Caco-2 (cell line): ENCODE results near the gene LYPD5. TPM values are rescaled to one million over a fixed set of nuclear protein-coding genes. Genes with fewer than 3 reads are reported as not detected.

ENCODE experiments used
- BruUV-seq: library from RNA; stranded (reverse); fragments of 400-500 nt; replicated peaks from 2 replicates; lab custom pipeline; 2021; lab: Mats Ljungman, UMichigan
- CTCF ChIA-PET: fragments of 300-600 bp; sonication (Branson Sonifier 250); formaldehyde crosslinking; loops from one replicate; lab custom pipeline; 2022; ENCODE audit warnings: antibody characterized with exemption; lab: Charles Lee
- POLR2A ChIA-PET: fragments of 300-600 bp; sonication (Branson Sonifier 250); formaldehyde crosslinking; loops from one replicate; lab custom pipeline; 2022; ENCODE audit warnings: antibody characterized with exemption; lab: Charles Lee
- DNase-seq, 2 experiments: peaks; one replicate each; pipeline versions ENCODE4 v3.0.0 to v3.0.0-alpha.2; 2020 to 2022
- H3K27me3 ChIP-seq: replicated peaks from 2 replicates; pipeline ENCODE4 v1.6.0; 2011; ENCODE audit warnings: low read length; ENCODE audit not compliant: control insufficient read depth, insufficient read depth
- H3K36me3 ChIP-seq: 2 replicates; pipeline ENCODE4 v1.5.1; 2011; ENCODE audit warnings: low read length; ENCODE audit not compliant: control insufficient read depth, insufficient read depth
- H3K4me1 ChIP-seq: fragments of 250-450 bp; sonication (Bioruptor Pico); 2 replicates; pipeline ENCODE4 v1.5.1; 2020; ENCODE audit warnings: mild to moderate bottlenecking
- H3K4me3 ChIP-seq: 2 replicates; pipeline ENCODE4 v1.5.1; 2011; ENCODE audit warnings: low read depth, mild to moderate bottlenecking, control low read depth, low read length
- H3K9me3 ChIP-seq: fragments of 250-450 bp; sonication (Bioruptor Pico); 2 replicates; pipeline ENCODE4 v1.5.1; 2020; ENCODE audit warnings: mild to moderate bottlenecking, moderate library complexity
- H3K27ac Mint-ChIP-seq: one replicate; pipeline ENCODE4 v1.8.0; 2022; ENCODE audit warnings: mixed read lengths; ENCODE audit not compliant: unreplicated experiment
- H3K27me3 Mint-ChIP-seq: one replicate; pipeline ENCODE4 v1.8.0; 2022; ENCODE audit warnings: mixed read lengths; ENCODE audit not compliant: insufficient read depth, unreplicated experiment
- H3K36me3 Mint-ChIP-seq: one replicate; pipeline ENCODE4 v1.8.0; 2022; ENCODE audit warnings: mild to moderate bottlenecking, mixed read lengths; ENCODE audit not compliant: insufficient read depth, unreplicated experiment
- H3K4me1 Mint-ChIP-seq: one replicate; pipeline ENCODE4 v1.8.0; 2022; ENCODE audit warnings: low read depth, mixed read lengths; ENCODE audit not compliant: unreplicated experiment
- H3K4me3 Mint-ChIP-seq: one replicate; pipeline ENCODE4 v1.8.0; 2022; ENCODE audit warnings: mild to moderate bottlenecking, moderate library complexity, mixed read lengths; ENCODE audit not compliant: unreplicated experiment
- H3K9me3 Mint-ChIP-seq: one replicate; pipeline ENCODE4 v1.8.0; 2022; ENCODE audit warnings: mixed read lengths; ENCODE audit not compliant: unreplicated experiment
- CTCF ChIP-seq, 2 experiments: fragments of 200-600 bp in 1 of 2; IDR thresholded peaks; 1 replicate in 1 of 2; 2 replicates in 1 of 2; pipeline versions ENCODE4 v1.5.1 to v1.8.0; 2011 to 2022; ENCODE audit warnings: antibody characterized with exemption in 1 of 2, control low read depth in 1 of 2, inconsistent platforms in 1 of 2, low read depth in 1 of 2, low read length in 1 of 2, mild to moderate bottlenecking in 1 of 2, moderate library complexity in 1 of 2; ENCODE audit not compliant: insufficient read depth in 1 of 2, severe bottlenecking in 1 of 2, unreplicated experiment in 1 of 2
- intact Hi-C: fragments of 100-400 bp; cut with micrococcal nuclease; formaldehyde crosslinking; loops from one replicate; pipeline ENCODE4 v1.10.0; 2022; ENCODE audit not compliant: unreplicated experiment
- total RNA-seq: library from RNA; stranded (reverse); gene quantifications from 2 replicates; pipeline ENCODE4 v1.2.3, GENCODE V29; 2022

LYPD5 gene
- total RNA-seq, 1 experiment from 2014 or later, result 0.95 TPM

- no peak overlapping the region for H3K4me3 ChIP-seq
- Mint-ChIP-seq H3K36me3 (peaks cover 5% of the 10 kb centered on the region), H3K27ac (no peak overlapping the region), H3K4me3 (no peak overlapping the region), H3K4me1 (peaks cover 7% of the 10 kb centered on the region), H3K9me3 (no peaks in the 10 kb centered on the region), H3K27me3 (no peaks in the 10 kb centered on the region)
- H3K27me3 ChIP-seq, result no peaks in the 10 kb centered on the region
- BruUV-seq, result no TSS peak
- POLR2A ChIA-PET, result no interaction called here
- no peaks in the 10 kb centered on the region for H3K36me3 ChIP-seq
- H3K9me3 ChIP-seq, result no peaks in the 10 kb centered on the region
- no peak for TF ChIP-seq CTCF (IDR thresholded peaks at IDR 0.05; ENCODE audit: insufficient read depth in 1 of 2, low read depth in 1 of 2, low read length in 1 of 2, severe bottlenecking in 1 of 2, unreplicated experiment in 1 of 2)
- no peak for DNase-seq
- intact Hi-C loops, result no loop called here
- H3K4me1 ChIP-seq, result no peaks in the 10 kb centered on the region
- CTCF ChIA-PET, result no interaction called here
Observed at GRCh38 chr19:43774103-43774939, 27.9 kb downstream of the LYPD5 start.

GRCh38 chr19:43773725-43774102, 28.5 kb downstream of the LYPD5 start:
- no peak for DNase-seq
- POLR2A ChIA-PET, result no interaction called here
- no peaks in the 10 kb centered on the region for H3K9me3 Mint-ChIP-seq
- peaks cover 5% of the 10 kb centered on the region for H3K36me3 Mint-ChIP-seq
- Histone ChIP-seq H3K4me1 (no peaks in the 10 kb centered on the region), H3K4me3 (no peak overlapping the region), H3K36me3 (no peaks in the 10 kb centered on the region), H3K9me3 (no peaks in the 10 kb centered on the region), H3K27me3 (no peaks in the 10 kb centered on the region)
- no TSS peak for BruUV-seq
- H3K4me1 Mint-ChIP-seq, result peaks cover 6% of the 10 kb centered on the region
- no peak for TF ChIP-seq CTCF (IDR thresholded peaks at IDR 0.05; ENCODE audit: insufficient read depth in 1 of 2, low read depth in 1 of 2, low read length in 1 of 2, severe bottlenecking in 1 of 2, unreplicated experiment in 1 of 2)
- CTCF ChIA-PET, result no interaction called here
- no peak overlapping the region for H3K27ac Mint-ChIP-seq
- H3K4me3 Mint-ChIP-seq, result no peak overlapping the region
- intact Hi-C loops, result no loop called here
- no peaks in the 10 kb centered on the region for H3K27me3 Mint-ChIP-seq

- H3K9me3 ChIP-seq, result no peaks in the 10 kb centered on the region
- H3K27me3 ChIP-seq, result no peaks in the 10 kb centered on the region
- H3K9me3 Mint-ChIP-seq, result no peaks in the 10 kb centered on the region
- TF ChIP-seq CTCF (IDR thresholded peaks at IDR 0.05; ENCODE audit: insufficient read depth in 1 of 2, low read depth in 1 of 2, low read length in 1 of 2, severe bottlenecking in 1 of 2, unreplicated experiment in 1 of 2), result no peak
- H3K4me3 ChIP-seq, result no peak overlapping the region
- ChIA-PET POLR2A (no interaction called here), CTCF (interaction anchor here (1.1 kb wide), 1 partner anchor 250 kb away, joined by 3 read pairs; no protein-coding TSS in a partner anchor)
- peaks cover 19% of the 10 kb centered on the region for H3K4me1 Mint-ChIP-seq
- intact Hi-C loops, result no loop called here
- H3K4me3 Mint-ChIP-seq, result no peak overlapping the region
- BruUV-seq, result no TSS peak
- no peaks in the 10 kb centered on the region for H3K27me3 Mint-ChIP-seq
- peak overlapping the region; percentile 63 for H3K27ac Mint-ChIP-seq
- peaks cover 1% of the 10 kb centered on the region; the same call in 1 of the 2 replicates for H3K36me3 ChIP-seq
- H3K36me3 Mint-ChIP-seq, result peaks cover 5% of the 10 kb centered on the region
- peaks cover 5% of the 10 kb centered on the region; the same call in 1 of the 2 replicates for H3K4me1 ChIP-seq
- DNase-seq, result no peak
Observed at GRCh38 chr19:43769256-43769655, 33.0 kb downstream of the LYPD5 start.
